CD4-positive, alpha-beta T cell treated with Interleukin-12 subunit alpha and Interleukin-12 subunit beta, for 1 hour (primary cell): Measurements from ENCODE around the gene IGF2BP3.
A peak's percentile ranks its signal among the peaks of the same experiment; 100 is the strongest.
"Not testable (repeated sequence)": the region's sequence is repeated elsewhere in the genome, so short reads cannot be mapped to it uniquely, and the experiment has no call there.

ENCODE experiments used
- DNase-seq: peaks from one replicate; pipeline ENCODE4 v3.0.0-alpha.2; 2020

The IGF2BP3 gene

GRCh38 chr7:23470330-23471105 is at the start of gene IGF2BP3:
TSS of gene IGF2BP3 (minus strand) at chr7:23470491. CDS start at chr7:23470110, 381 bp downstream.
- DNase-seq = no peak

- no peak for DNase-seq
These were observed 44.5 kb upstream of the IGF2BP3 start for GRCh38 chr7:23514755-23515154.

- DNase-seq = not testable (repeated sequence)
These were observed 43.5 kb upstream of the IGF2BP3 start for GRCh38 chr7:23513746-23514145.

- DNase-seq = no peak
These were observed 23.7 kb upstream of the IGF2BP3 start for GRCh38 chr7:23494009-23494408.

GRCh38 chr7:23491502-23491901 is 21.2 kb upstream of the IGF2BP3 start:
- DNase-seq = no peak

- DNase-seq = peak; percentile 67
These were observed 20.3 kb upstream of the IGF2BP3 start for GRCh38 chr7:23490357-23491135.

- not testable (repeated sequence) for DNase-seq
These were observed 18.4 kb upstream of the IGF2BP3 start for GRCh38 chr7:23488714-23489113.

- DNase-seq = no peak
These were observed 17.4 kb upstream of the IGF2BP3 start for GRCh38 chr7:23487670-23488069.

GRCh38 chr7:23486002-23486773 is 15.9 kb upstream of the IGF2BP3 start:
- no peak for DNase-seq

- no peak for DNase-seq
These were observed 12.4 kb upstream of the IGF2BP3 start for GRCh38 chr7:23482686-23483085.

- DNase-seq = no peak
These were observed 7.9 kb upstream of the IGF2BP3 start for GRCh38 chr7:23477962-23478866.

GRCh38 chr7:23477157-23477499 is 6.8 kb upstream of the IGF2BP3 start:
- no peak for DNase-seq

- DNase-seq = no peak
These were observed 6.2 kb upstream of the IGF2BP3 start for GRCh38 chr7:23476286-23477156.

GRCh38 chr7:23475576-23475839 is 5.2 kb upstream of the IGF2BP3 start:
- DNase-seq = no peak

- DNase-seq = no peak
These were observed 4.7 kb upstream of the IGF2BP3 start for GRCh38 chr7:23474829-23475575.

- DNase-seq = peak; percentile 55
These were observed 4.0 kb upstream of the IGF2BP3 start for GRCh38 chr7:23474094-23474828.

GRCh38 chr7:23473844-23474093 is 3.5 kb upstream of the IGF2BP3 start:
- no peak for DNase-seq

GRCh38 chr7:23472956-23473843 is 2.9 kb upstream of the IGF2BP3 start:
- DNase-seq = no peak

GRCh38 chr7:23472556-23472955 is 2.3 kb upstream of the IGF2BP3 start:
- no peak for DNase-seq
